Heart left ventricle (tissue), 13 donors: ENCODE data around the gene TNK2.

Experiments
- POLR2A ChIP-seq, 2 donors: fragments of 450-650 bp; IDR thresholded peaks; one replicate each; pipeline ENCODE4 v1.6.1; 2017; ENCODE audit warnings: antibody characterized with exemption in 2 of 2, mild to moderate bottlenecking in 2 of 2, moderate library complexity in 2 of 2
- TF ChIP-seq, protein P1 (sequence below), 12 donors: fragments of 200-600 bp; sonication (generic) in 4 of 12; IDR thresholded peaks; one replicate each; pipeline versions ENCODE4 v1.5.0 to v1.8.0; 2018 to 2022; ENCODE audit warnings: antibody characterized with exemption in 12 of 12, mild to moderate bottlenecking in 5 of 12
- donor health status: ischemic (EF 13 %, LVEDD 7.1; RV severe dilation, severe dysfunction).
- donor health status: DM: no; HTN: yes; CAD: no.
- donor health status: DM: no; HTN: no; CAD: no.
- donor health status: ischemic (EF 25% LVEDD 6.9; RV normal size, moderate dysfunction).
- donor health status: ischemic (EF 25% LVEDD 5.7; RV mildly dilated, moderate dysfunction).
- donor health status: ischemic (EF 35%, LVEDD 5.7; RV mildly dilated, moderate dysfunction).
- donor health status: nonischemic (EF 11% LVEDD 7.7; RV severe dilation, severe dysfunction).
- donor health status: DM: yes; HTN: yes; CAD: no.
- donor health status: PGD.
- donor health status: ischemic (EF 29% LVEDD 5.4; RV normal size, mild dysfunction).
- donor health status: nonischemic (EF 23%, LVEDD 6.1; RV moderate dilation, normal function).

DNA sequence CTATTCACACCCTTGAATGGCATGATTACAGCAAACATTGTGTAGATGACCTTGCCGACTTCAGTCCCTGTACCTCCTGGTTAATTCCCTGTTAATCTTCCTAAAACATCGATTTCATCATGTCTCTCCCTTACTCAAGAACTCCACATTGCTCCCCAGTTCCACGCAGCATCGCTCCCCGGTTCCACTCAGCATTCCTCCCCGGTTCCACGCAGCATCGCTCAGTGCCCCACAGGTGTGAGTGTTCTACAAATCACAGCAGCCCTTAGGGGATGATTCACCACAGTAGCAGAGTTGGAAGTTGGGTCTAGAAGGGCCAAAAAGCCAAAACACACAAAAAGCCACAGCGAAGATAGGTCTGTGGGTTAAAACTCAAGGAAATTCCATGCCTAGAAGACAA is 8.6 kb upstream of the TNK2 start:
- TF ChIP-seq, protein P1, sequence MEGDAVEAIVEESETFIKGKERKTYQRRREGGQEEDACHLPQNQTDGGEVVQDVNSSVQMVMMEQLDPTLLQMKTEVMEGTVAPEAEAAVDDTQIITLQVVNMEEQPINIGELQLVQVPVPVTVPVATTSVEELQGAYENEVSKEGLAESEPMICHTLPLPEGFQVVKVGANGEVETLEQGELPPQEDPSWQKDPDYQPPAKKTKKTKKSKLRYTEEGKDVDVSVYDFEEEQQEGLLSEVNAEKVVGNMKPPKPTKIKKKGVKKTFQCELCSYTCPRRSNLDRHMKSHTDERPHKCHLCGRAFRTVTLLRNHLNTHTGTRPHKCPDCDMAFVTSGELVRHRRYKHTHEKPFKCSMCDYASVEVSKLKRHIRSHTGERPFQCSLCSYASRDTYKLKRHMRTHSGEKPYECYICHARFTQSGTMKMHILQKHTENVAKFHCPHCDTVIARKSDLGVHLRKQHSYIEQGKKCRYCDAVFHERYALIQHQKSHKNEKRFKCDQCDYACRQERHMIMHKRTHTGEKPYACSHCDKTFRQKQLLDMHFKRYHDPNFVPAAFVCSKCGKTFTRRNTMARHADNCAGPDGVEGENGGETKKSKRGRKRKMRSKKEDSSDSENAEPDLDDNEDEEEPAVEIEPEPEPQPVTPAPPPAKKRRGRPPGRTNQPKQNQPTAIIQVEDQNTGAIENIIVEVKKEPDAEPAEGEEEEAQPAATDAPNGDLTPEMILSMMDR (IDR thresholded peaks at IDR 0.05) = no peak
- TF ChIP-seq POLR2A (IDR thresholded peaks at IDR 0.05) = no peak
